B cell (primary cell): ENCODE results near the gene ROR2. TPM values are rescaled to one million over a fixed set of nuclear protein-coding genes. Genes with fewer than 3 reads are reported as not detected.

Experiments
- ATAC-seq: fragments of 200-7000 bp; cut with Tn5 transposase; one replicate; pipeline ENCODE4 v1.10.0; 2021; ENCODE audit warnings: low read depth, mild to moderate bottlenecking, moderate number of reproducible peaks, moderate library complexity
- CTCF ChIA-PET: fragments of 350-600 bp; sonication (Branson Sonifier 250); formaldehyde crosslinking; loops from one replicate; lab custom pipeline; 2021; ENCODE audit warnings: antibody characterized with exemption, inconsistent platforms; lab: Charles Lee
- POLR2A ChIA-PET: fragments of 350-600 bp; sonication (Branson Sonifier 250); formaldehyde crosslinking; loops from one replicate; lab custom pipeline; 2021; ENCODE audit warnings: antibody characterized with exemption; lab: Charles Lee
- DNase-seq: peaks from one replicate; pipeline ENCODE4 v3.0.0; 2013
- H2AFZ ChIP-seq: 2 replicates; pipeline ENCODE4 v1.6.1; 2012; ENCODE audit warnings: mild to moderate bottlenecking, low read depth, low read length; ENCODE audit not compliant: insufficient read depth, poor library complexity, severe bottlenecking
- H3K27ac ChIP-seq, 2 donors: 1 replicate in 1 of 2; 2 replicates in 1 of 2; pipeline ENCODE4 v1.5.1; 2012 to 2013; ENCODE audit warnings: low read length in 2 of 2, mild to moderate bottlenecking in 2 of 2, moderate library complexity in 1 of 2
- H3K27me3 ChIP-seq, 4 experiments: fragments of 200-600 bp in 1 of 4; sonication (generic) in 1 of 4; replicated peaks in 1 of 4; 1 replicate in 2 of 4; 2 replicates in 2 of 4; pipeline versions ENCODE4 v1.6.1 to v1.7.0; 2013 to 2016; ENCODE audit warnings: low read length in 3 of 4, mild to moderate bottlenecking in 2 of 4, mixed read lengths in 1 of 4, moderate library complexity in 1 of 4; ENCODE audit not compliant: insufficient read depth in 4 of 4, control insufficient read depth in 3 of 4; ENCODE audit errors: control extremely low read depth in 1 of 4
- H3K36me3 ChIP-seq, 2 experiments: replicated peaks in 1 of 2; 1 replicate in 1 of 2; 2 replicates in 1 of 2; pipeline versions ENCODE4 v1.6.1 to v1.7.1; 2013; ENCODE audit warnings: low read length in 1 of 2; ENCODE audit not compliant: insufficient read depth in 2 of 2, control insufficient read depth in 1 of 2; ENCODE audit errors: control extremely low read depth in 1 of 2, extremely low read depth in 1 of 2
- H3K4me1 ChIP-seq, 2 donors: fragments of 200-600 bp in 1 of 2; sonication (generic) in 1 of 2; 1 replicate in 1 of 2; 2 replicates in 1 of 2; pipeline versions ENCODE4 v1.5.1 to v1.6.1; 2013 to 2017; ENCODE audit warnings: low read length in 2 of 2; ENCODE audit not compliant: control insufficient read depth in 2 of 2, insufficient read depth in 2 of 2
- H3K4me2 ChIP-seq: replicated peaks from 2 replicates; pipeline ENCODE3; 2012; ENCODE audit warnings: mild to moderate bottlenecking, low read depth, low read length; ENCODE audit not compliant: poor library complexity, severe bottlenecking
- H3K4me3 ChIP-seq, 5 experiments: fragments of 200-600 bp in 1 of 5; sonication (generic) in 1 of 5; 1 replicate in 3 of 5; 2 replicates in 2 of 5; pipeline versions ENCODE4 v1.5.1 to v1.7.0; 2011 to 2016; ENCODE audit warnings: low read length in 4 of 5, mild to moderate bottlenecking in 4 of 5, low read depth in 2 of 5, control low read depth in 1 of 5, moderate library complexity in 1 of 5; ENCODE audit not compliant: insufficient read depth in 1 of 5; ENCODE audit errors: control extremely low read depth in 1 of 5, extremely low read depth in 1 of 5
- H3K79me2 ChIP-seq: fragments of 200-600 bp; sonication (generic); one replicate; pipeline ENCODE4 v1.6.0; 2016; ENCODE audit warnings: low read length; ENCODE audit not compliant: control insufficient read depth, insufficient read depth
- H3K9ac ChIP-seq: fragments of 200-600 bp; sonication (generic); 2 replicates; pipeline ENCODE4 v1.6.1; 2017; ENCODE audit warnings: mild to moderate bottlenecking, low read length, moderate library complexity
- H3K9me3 ChIP-seq, 3 donors: one replicate each; pipeline versions ENCODE4 v1.6.1 to v1.7.1; 2013; ENCODE audit warnings: low read length in 2 of 3; ENCODE audit not compliant: control insufficient read depth in 2 of 3, insufficient read depth in 1 of 3; ENCODE audit errors: control extremely low read depth in 1 of 3
- H4K20me1 ChIP-seq: 2 replicates; pipeline ENCODE4 v1.6.0; 2012; ENCODE audit warnings: mild to moderate bottlenecking, low read length; ENCODE audit not compliant: insufficient read depth, control insufficient read depth, poor library complexity, severe bottlenecking
- H3K27ac Mint-ChIP-seq: one replicate; pipeline ENCODE4 v1.8.0; 2021; ENCODE audit warnings: mixed read lengths
- H3K27me3 Mint-ChIP-seq: one replicate; pipeline ENCODE4 v1.8.0; 2021; ENCODE audit warnings: mixed read lengths
- H3K4me1 Mint-ChIP-seq: one replicate; pipeline ENCODE4 v1.8.0; 2021; ENCODE audit warnings: mixed read lengths
- H3K4me3 Mint-ChIP-seq: one replicate; pipeline ENCODE4 v1.8.0; 2021; ENCODE audit warnings: mixed read lengths
- H3K9me3 Mint-ChIP-seq: one replicate; pipeline ENCODE4 v1.8.0; 2022; ENCODE audit warnings: mixed read lengths; ENCODE audit not compliant: insufficient read depth
- EZH2 ChIP-seq: IDR thresholded peaks from 2 replicates; pipeline ENCODE4 v1.6.1; 2012; ENCODE audit warnings: borderline replicate concordance, low read depth, mild to moderate bottlenecking, moderate library complexity, low read length; ENCODE audit not compliant: insufficient read depth, poor library complexity, severe bottlenecking
- WGBS: methylation state at CpG from one replicate; pipeline ENCODE4 v1.1.5; 2013; ENCODE audit warnings: missing lambda C conversion rate; ENCODE audit not compliant: insufficient coverage; 5-methylcytosine and 5-hydroxymethylcytosine counted together
- intact Hi-C: fragments of 100-400 bp; cut with micrococcal nuclease; formaldehyde crosslinking; loops from one replicate; pipeline ENCODE4 v1.10.0; 2022
- polyA plus RNA-seq: library from polyadenylated mRNA; depleted of rRNA; stranded (reverse); fragments of >200 nt; gene quantifications from 2 replicates; pipeline ENCODE4 v1.2.3, GENCODE V29; 2012
- total RNA-seq, 2 donors: library from RNA; stranded (reverse); fragments of 120-200 nt in 1 of 2; gene quantifications; 1 replicate in 1 of 2; 2 replicates in 1 of 2; pipeline versions ENCODE4 v1.2.3 to v1.2.4, GENCODE V29; 2013 to 2022
- TF ChIP-seq, protein P1 (sequence below): fragments of 200-600 bp; IDR thresholded peaks from one replicate; pipeline ENCODE4 v1.8.0; 2022; ENCODE audit warnings: antibody characterized with exemption, mild to moderate bottlenecking

ROR2 gene
- total and polyA plus RNA-seq, 2 donors (not counting 1 experiment from before 2014, with no cell fraction given), result 0.21 to 0.49 TPM

DNA sequence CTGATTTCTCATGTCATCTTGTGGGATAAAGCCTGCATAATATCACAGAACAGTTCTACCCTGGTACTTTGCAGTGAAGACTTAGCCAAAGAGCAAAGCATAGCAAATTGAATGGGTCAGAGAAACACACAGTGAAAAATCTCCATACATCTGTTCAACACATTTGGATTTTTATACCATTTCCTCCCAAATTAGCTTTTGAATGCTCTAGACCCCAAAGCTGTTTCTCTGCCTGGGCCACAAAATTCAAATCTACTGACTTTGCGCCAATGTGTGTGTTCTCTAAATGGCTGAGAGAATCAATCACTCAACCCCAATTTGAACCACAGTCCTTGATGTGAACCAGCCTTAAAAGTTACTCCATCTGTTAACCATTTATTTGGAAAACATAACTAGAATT lies 289.5 kb downstream of the ROR2 start:
- no peaks in the 10 kb centered on the region for H3K4me1 ChIP-seq
- no peak overlapping the region for H2AFZ ChIP-seq
- ATAC-seq (no peak), DNase-seq (no peak)
- H3K4me2 ChIP-seq, result no peak overlapping the region
- TF ChIP-seq, protein P1, sequence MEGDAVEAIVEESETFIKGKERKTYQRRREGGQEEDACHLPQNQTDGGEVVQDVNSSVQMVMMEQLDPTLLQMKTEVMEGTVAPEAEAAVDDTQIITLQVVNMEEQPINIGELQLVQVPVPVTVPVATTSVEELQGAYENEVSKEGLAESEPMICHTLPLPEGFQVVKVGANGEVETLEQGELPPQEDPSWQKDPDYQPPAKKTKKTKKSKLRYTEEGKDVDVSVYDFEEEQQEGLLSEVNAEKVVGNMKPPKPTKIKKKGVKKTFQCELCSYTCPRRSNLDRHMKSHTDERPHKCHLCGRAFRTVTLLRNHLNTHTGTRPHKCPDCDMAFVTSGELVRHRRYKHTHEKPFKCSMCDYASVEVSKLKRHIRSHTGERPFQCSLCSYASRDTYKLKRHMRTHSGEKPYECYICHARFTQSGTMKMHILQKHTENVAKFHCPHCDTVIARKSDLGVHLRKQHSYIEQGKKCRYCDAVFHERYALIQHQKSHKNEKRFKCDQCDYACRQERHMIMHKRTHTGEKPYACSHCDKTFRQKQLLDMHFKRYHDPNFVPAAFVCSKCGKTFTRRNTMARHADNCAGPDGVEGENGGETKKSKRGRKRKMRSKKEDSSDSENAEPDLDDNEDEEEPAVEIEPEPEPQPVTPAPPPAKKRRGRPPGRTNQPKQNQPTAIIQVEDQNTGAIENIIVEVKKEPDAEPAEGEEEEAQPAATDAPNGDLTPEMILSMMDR, result no peak
- no peak for TF ChIP-seq EZH2
- H4K20me1 ChIP-seq, result no peaks in the 10 kb centered on the region
- no CpG with 5 or more reads among the region's 1 CpG for WGBS
- intact Hi-C loops, result loop anchor here (2.0 kb wide), 1 partner anchor 66 kb away; no protein-coding TSS in a partner anchor
- H3K9me3 ChIP-seq, result no peaks in the 10 kb centered on the region
- Mint-ChIP-seq H3K9me3 (no peaks in the 10 kb centered on the region), H3K4me1 (no peaks in the 10 kb centered on the region), H3K27me3 (peaks cover 21% of the 10 kb centered on the region), H3K4me3 (no peak overlapping the region), H3K27ac (no peak overlapping the region)
- no peak overlapping the region for H3K4me3 ChIP-seq
- H3K27me3 ChIP-seq, result peaks cover 0 to 6% (median 0%) of the 10 kb centered on the region in 4 experiments
- ChIA-PET POLR2A (no interaction called here), CTCF (interaction anchor here (2.2 kb wide), 1 partner anchor 67 kb away, joined by 10 read pairs; no protein-coding TSS in a partner anchor)
- H3K79me2 ChIP-seq, result no peaks in the 10 kb centered on the region
- H3K9ac ChIP-seq, result no peak overlapping the region
- H3K27ac ChIP-seq, result no peak overlapping the region
- no peaks in the 10 kb centered on the region for H3K36me3 ChIP-seq

GRCh38 chr9:91659529-91660495 lies 290.2 kb downstream of the ROR2 start:
- Histone ChIP-seq H3K4me1 (no peaks in the 10 kb centered on the region), H2AFZ (no peak overlapping the region), H3K79me2 (no peaks in the 10 kb centered on the region), H3K36me3 (no peaks in the 10 kb centered on the region), H3K27ac (no peak overlapping the region), H3K9ac (no peak overlapping the region), H3K9me3 (no peaks in the 10 kb centered on the region), H4K20me1 (no peaks in the 10 kb centered on the region), H3K4me2 (no peak overlapping the region), H3K27me3 (peaks cover 0 to 10% (median 0%) of the 10 kb centered on the region in 4 experiments), H3K4me3 (no peak overlapping the region)
- 100% methylated on average over 1 of the region's 6 CpGs for WGBS
- POLR2A ChIA-PET, result no interaction called here
- no peak for TF ChIP-seq EZH2
- TF ChIP-seq, protein P1, result no peak
- no peaks in the 10 kb centered on the region for H3K9me3 Mint-ChIP-seq
- H3K27me3 Mint-ChIP-seq, result peaks cover 25% of the 10 kb centered on the region
- no peaks in the 10 kb centered on the region for H3K4me1 Mint-ChIP-seq
- intact Hi-C loops, result loop anchor here (2.0 kb wide), 1 partner anchor 67 kb away; no protein-coding TSS in a partner anchor
- no peak overlapping the region for H3K4me3 Mint-ChIP-seq
- no peak for DNase-seq
- no peak overlapping the region for H3K27ac Mint-ChIP-seq
- CTCF ChIA-PET, result interaction anchor here (0.5 to 2.2 kb wide), 2 partner anchors 67 to 985 kb away, joined by 4 to 10 read pairs; no protein-coding TSS in a partner anchor
- no peak for ATAC-seq
